HG02763 (cell line): ENCODE data around the gene ALDH1A2.
"Not testable (repeated sequence)": the region's sequence is repeated elsewhere in the genome, so short reads cannot be mapped to it uniquely, and the experiment has no call there.

Source experiments
- ATAC-seq: cut with Tn5 transposase; IDR thresholded peaks from one replicate; pipeline ENCODE4 v1.9.1; 2021; ENCODE audit warnings: mild to moderate bottlenecking, moderate library complexity; ENCODE audit not compliant: unreplicated experiment

Gene ALDH1A2

GRCh38 chr15:58002338-58003126 lies 63.0 kb downstream of the ALDH1A2 start:
- ATAC-seq = no peak

DNA sequence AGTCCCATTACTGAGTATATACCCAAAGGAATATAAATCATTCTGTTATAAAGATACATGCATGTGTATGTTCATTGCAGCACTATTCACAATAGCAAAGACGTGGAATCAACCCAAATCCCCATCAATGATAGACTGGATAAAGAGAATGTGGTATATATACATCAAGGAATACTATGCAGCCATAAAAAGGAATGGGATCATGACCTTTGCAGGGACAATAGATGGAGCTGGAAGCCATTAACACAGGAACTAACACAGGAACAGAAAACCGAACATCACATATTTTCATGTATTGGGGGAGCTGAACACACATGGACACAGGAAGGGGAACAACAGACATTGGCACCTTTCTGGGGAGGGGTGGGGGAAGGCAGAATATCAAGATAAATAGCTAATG lies 65.8 kb downstream of the ALDH1A2 start:
- not testable (repeated sequence) for ATAC-seq

GRCh38 chr15:57996561-57996960 lies 69.0 kb downstream of the ALDH1A2 start:
- ATAC-seq = no peak

DNA sequence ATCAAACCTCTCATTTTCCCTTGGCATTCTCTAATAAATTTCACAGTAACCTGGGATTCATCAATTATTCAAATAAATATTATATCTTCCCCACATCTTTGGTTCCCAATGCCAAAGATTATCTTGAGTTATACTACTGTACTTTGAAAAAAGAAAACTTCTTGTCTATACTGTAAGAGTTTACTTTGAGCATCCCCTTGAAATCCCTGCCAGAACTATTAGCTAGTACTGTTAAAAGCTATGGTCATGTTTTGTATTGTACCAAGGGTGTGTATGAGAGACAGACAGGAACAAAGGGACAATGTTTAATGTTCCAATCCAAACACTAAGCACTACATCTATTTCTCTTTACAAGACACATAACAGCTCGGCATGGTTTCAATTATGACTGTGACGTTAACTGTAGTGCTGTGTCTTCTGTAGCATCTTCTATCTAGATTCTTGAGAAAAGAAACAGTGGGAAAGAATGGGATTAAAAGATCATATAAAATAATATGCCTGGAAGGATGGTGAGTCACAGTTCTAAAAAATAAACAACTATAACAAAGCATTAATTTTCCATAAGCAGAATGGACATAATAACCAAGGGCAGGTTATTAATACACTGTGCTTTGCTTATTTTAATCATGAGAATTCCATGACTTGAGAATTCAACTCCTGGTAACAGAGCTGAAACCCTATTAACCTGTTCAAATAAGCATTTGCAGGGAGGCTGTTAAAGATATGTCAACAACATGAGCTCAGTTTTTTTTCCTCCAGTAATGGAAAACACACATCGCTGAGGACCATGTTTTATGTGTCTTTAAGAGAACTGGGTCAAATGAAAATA lies 71.1 kb downstream of the ALDH1A2 start:
- no peak for ATAC-seq

DNA sequence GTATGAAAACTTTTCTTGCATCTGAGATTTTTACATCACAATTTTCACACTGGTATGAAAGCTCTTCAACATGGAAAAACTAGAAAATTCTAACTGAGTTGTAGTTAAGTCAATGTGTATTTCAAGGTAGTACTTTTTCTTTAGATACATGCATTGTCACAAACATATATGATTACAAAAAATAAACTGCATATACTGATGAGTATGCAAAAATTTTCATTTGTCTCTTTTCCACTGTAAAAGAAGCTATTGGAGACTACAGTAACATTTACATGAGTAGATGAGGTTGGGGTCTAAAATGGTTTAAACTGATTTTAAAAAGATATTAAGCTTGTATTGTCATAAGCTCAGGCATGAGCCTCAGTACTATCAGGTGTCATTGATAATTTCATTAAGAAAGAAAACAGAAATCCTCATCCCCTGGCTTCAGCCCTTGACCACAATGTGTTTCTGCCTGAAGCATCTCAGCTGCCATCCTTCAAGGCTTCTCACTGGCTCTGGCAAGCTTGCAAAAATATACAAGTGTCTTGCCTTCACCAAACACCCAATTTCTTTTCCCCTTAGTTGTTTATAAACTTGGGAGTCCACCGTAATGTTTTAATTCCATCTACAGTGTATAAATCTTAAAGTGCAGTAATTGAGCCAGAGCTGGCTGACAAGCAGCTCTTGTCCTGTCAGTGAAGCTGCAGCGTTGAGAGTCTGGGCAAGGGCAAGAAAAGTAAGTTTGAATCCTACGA lies 71.9 kb downstream of the ALDH1A2 start:
- no peak for ATAC-seq

DNA sequence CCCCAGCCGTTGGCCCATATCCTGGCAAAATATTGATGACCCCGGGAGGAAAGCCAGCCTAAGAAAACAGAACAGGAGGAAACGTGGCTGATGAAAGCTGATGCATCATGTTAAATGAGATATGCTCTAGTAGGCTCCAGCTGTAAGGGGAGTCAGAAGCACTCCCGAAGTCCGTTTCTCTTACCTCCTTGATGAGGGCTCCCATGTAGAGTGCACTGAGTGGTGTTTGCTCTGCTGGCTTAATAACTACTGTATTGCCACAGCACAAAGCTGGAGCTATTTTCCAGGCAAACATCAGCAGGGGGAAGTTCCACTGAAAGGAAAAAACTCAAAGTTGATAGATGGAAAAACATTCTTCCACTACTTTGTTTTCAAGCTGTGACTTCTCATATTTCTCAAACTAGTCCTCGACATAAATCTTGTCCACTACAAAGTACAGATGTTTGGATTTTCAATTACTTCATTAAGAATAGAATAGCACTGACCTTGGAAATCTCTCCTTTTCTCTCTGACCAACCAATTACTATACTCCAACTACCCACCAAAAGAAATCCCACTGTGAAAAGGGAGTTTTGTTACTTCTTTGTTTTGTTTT lies 72.7 kb downstream of the ALDH1A2 start:
- ATAC-seq = no peak

- ATAC-seq = no peak
These were observed 92.0 kb downstream of the ALDH1A2 start for GRCh38 chr15:57973534-57973933.

- no peak for ATAC-seq
These were observed 92.6 kb downstream of the ALDH1A2 start for GRCh38 chr15:57972864-57973263.

GRCh38 chr15:57969996-57970395 lies 95.5 kb downstream of the ALDH1A2 start:
- no peak for ATAC-seq

GRCh38 chr15:57969355-57969754 lies 96.2 kb downstream of the ALDH1A2 start:
- no peak for ATAC-seq

DNA sequence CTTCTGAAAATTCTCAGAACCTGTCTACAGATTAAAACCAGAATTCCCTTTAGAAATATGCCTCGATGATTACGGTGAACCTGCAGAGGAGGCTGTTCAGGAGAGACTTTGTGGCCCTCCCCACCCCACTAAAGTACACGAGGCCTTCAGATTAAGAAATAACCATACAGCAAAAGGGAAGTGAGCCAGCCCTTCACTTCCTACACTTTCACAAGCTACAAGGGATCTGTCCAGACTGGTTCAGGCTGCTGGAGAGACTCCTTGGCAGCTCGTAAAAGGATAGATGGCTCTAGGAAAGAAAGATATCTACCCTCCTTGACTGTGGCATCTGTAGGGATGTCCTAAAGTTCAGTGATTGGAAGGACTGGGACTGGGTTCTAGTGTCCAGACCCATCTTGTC lies 102.6 kb downstream of the ALDH1A2 start:
- no peak for ATAC-seq

DNA sequence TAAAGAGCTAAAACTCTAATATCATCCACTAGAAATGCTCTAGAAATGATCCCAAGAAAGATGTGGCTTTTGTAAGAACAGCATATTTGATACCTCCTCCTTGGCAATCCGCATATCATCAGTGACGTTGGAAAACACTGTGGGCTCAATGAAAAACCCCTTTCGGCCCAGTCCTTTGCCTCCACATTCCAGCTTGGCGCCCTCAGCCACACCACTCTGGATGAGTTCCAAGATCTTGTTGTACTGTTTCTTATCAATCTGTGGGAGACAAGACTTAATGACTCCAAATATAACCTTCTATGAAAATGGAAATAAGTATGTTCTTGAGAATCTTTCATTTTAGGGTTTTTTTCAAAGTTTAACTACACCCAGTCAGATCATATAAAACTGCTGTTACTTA lies 103.6 kb downstream of the ALDH1A2 start:
- ATAC-seq = no peak

- no peak for ATAC-seq
These were observed 108.4 kb downstream of the ALDH1A2 start for GRCh38 chr15:57957113-57957512.

- no peak for ATAC-seq
These were observed 111.6 kb downstream of the ALDH1A2 start for GRCh38 chr15:57953874-57954273.

GRCh38 chr15:57951328-57951932 lies 114.1 kb downstream of the ALDH1A2 start:
- ATAC-seq = no peak

DNA sequence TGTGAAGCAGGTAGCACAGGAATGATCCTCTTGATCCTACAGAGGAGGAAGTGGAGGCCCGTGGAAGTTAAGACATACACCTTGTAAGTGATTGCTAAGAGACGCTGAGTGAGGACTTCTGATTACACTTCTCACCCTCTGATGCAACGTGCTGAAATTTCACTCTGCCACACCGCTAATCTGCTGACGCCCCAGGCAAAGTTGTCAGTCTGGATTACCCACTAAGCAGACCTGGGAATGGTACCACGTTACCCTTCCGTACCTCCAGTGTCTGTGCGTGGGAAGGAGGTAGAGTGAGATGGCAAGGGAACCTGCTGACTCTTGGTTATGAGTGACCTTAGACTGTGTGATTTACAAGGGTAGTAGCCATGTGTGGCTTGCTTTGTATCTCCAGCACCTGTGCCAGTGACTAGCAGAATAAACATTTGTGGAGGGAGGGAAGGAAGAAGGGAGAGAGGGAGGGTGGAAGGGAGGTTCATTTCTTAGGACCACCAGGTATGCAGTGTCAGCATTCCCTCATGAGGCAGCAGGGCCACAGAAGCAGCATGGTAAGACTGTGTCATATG lies 115.0 kb downstream of the ALDH1A2 start:
- ATAC-seq = no peak

- ATAC-seq = no peak
These were observed 116.1 kb downstream of the ALDH1A2 start for GRCh38 chr15:57949374-57949943.

DNA sequence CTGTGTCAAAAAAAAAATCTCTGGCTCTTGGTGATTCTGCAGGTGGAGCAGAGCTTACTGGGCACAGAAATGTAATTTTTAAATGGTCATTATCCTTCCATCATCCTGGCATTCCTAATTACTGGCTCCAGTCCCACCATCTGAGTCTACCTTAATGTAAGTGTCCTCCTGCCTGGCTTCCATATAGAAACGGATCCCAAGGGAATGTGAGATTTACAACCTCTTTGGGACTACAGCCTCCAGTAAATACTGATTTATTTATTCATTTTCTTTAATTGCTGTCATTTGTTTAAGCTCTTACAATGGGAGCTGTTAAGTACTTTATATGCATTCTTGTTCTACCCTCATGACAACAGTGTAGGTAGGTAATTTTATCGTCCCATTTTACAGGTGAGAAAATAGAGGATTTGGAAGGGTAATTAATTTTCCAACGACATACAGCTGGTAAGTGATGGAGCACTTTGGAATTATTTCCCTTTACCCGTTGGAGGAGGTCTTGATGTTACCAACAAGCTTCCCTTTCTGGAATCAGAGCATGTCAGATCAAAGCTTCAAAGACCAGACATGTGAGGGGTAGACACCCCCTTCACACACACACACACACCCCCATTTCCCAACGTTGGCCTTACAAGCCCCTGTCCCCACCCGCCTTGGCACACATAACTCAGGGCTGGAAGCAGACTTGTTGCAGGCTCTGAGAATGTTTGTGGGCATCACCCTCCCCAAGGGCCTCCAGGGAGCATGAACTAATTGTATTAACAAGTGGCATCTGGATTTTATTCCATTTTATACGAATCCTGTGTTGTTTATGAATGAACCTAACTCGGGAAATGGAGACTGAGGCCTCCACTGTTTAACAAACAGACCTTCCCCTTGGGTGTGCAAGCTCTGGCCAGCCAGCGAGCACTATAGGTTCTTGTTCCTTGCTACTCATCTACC lies 116.9 kb downstream of the ALDH1A2 start:
- no peak for ATAC-seq

DNA sequence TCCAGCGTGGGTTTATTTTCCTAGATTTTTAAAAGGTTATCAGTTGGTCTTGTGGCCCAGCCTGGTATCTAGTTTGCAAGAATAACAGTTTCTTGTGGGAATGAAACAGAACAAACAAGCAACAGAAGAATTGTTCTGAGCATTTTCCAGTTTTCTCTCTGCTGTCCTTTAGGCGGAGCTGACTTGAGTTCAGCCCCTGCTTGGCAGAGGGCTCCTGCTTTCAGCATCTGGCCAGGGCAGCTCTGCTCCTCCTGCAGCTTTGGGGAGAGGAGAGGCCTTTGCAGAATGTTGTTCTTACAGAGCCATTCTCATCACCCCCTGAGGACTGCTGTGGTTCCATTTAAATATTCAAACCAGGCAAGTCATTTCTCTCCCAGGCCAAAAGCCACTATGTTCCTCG lies 117.7 kb downstream of the ALDH1A2 start:
- ATAC-seq = no peak
